ENCODE measurements around the gene COL4A2.

Gene COL4A2

GRCh38 chr13:110419381-110419791 is 112.3 kb downstream of the COL4A2 start:
- DNase-seq (ENCODE audit: low spot score), result no peak

GRCh38 chr13:110419946-110420345 is 112.9 kb downstream of the COL4A2 start:
- no peak for DNase-seq (ENCODE audit: low spot score)

- DNase-seq (ENCODE audit: low spot score), result no peak
Measured at GRCh38 chr13:110420626-110421025, 113.5 kb downstream of the COL4A2 start.

- no peak for DNase-seq (ENCODE audit: low spot score)
Measured at GRCh38 chr13:110421061-110421460, 114.0 kb downstream of the COL4A2 start.

GRCh38 chr13:110421696-110422385 is 114.8 kb downstream of the COL4A2 start:
- no peak for DNase-seq (ENCODE audit: low spot score)

- no peak for DNase-seq (ENCODE audit: low spot score)
Measured at GRCh38 chr13:110422913-110423688, 116.0 kb downstream of the COL4A2 start.

- no peak for DNase-seq (ENCODE audit: low spot score)
Measured at GRCh38 chr13:110423689-110424302, 116.7 kb downstream of the COL4A2 start.

GRCh38 chr13:110424569-110425443 is 117.7 kb downstream of the COL4A2 start:
- DNase-seq (ENCODE audit: low spot score), result no peak

GRCh38 chr13:110425444-110425780 is 118.3 kb downstream of the COL4A2 start:
- DNase-seq (ENCODE audit: low spot score), result no peak

- no peak for DNase-seq (ENCODE audit: low spot score)
Measured at GRCh38 chr13:110426735-110427134, 119.7 kb downstream of the COL4A2 start.

- DNase-seq (ENCODE audit: low spot score), result no peak
Measured at GRCh38 chr13:110428313-110428712, 121.2 kb downstream of the COL4A2 start.

- DNase-seq (ENCODE audit: low spot score), result no peak
Measured at GRCh38 chr13:110430391-110431336, 123.6 kb downstream of the COL4A2 start.

GRCh38 chr13:110431425-110432294 is 124.6 kb downstream of the COL4A2 start:
- no peak for DNase-seq (ENCODE audit: low spot score)

- DNase-seq (ENCODE audit: low spot score), result no peak
Measured at GRCh38 chr13:110432522-110432921, 125.4 kb downstream of the COL4A2 start.

- DNase-seq (ENCODE audit: low spot score), result no peak
Measured at GRCh38 chr13:110433014-110433413, 125.9 kb downstream of the COL4A2 start.

GRCh38 chr13:110434629-110435028 is 127.5 kb downstream of the COL4A2 start:
- DNase-seq (ENCODE audit: low spot score), result no peak

- no peak for DNase-seq (ENCODE audit: low spot score)
Measured at GRCh38 chr13:110435331-110435730, 128.2 kb downstream of the COL4A2 start.

GRCh38 chr13:110436276-110436675 is 129.2 kb downstream of the COL4A2 start:
- DNase-seq (ENCODE audit: low spot score), result no peak

- no peak for DNase-seq (ENCODE audit: low spot score)
Measured at GRCh38 chr13:110436786-110437370, 129.8 kb downstream of the COL4A2 start.

- no peak for DNase-seq (ENCODE audit: low spot score)
Measured at GRCh38 chr13:110438211-110438610, 131.1 kb downstream of the COL4A2 start.
